HFF-Myc (cell line): Measurements from ENCODE around the gene HCST.

Source experiments
- DNase-seq: peaks from one replicate; pipeline ENCODE4 v3.0.0-alpha.2; 2011; ENCODE audit warnings: low read depth; ENCODE audit errors: extremely low read depth
- H3K4me3 ChIP-seq: replicated peaks from 2 replicates; pipeline ENCODE4 v1.5.1; 2011; ENCODE audit warnings: low read depth, mild to moderate bottlenecking, control low read depth, low read length
- CTCF ChIP-seq: IDR thresholded peaks from 2 replicates; pipeline ENCODE4 v1.5.1; 2012; ENCODE audit warnings: mild to moderate bottlenecking, low read depth, low read length, control low read depth; ENCODE audit errors: missing control alignments

The HCST gene

GRCh38 chr19:35879770-35880317 lies 22.5 kb upstream of the HCST start:
- DNase-seq: peak; percentile 67
- H3K4me3 ChIP-seq: no peak overlapping the region

DNA sequence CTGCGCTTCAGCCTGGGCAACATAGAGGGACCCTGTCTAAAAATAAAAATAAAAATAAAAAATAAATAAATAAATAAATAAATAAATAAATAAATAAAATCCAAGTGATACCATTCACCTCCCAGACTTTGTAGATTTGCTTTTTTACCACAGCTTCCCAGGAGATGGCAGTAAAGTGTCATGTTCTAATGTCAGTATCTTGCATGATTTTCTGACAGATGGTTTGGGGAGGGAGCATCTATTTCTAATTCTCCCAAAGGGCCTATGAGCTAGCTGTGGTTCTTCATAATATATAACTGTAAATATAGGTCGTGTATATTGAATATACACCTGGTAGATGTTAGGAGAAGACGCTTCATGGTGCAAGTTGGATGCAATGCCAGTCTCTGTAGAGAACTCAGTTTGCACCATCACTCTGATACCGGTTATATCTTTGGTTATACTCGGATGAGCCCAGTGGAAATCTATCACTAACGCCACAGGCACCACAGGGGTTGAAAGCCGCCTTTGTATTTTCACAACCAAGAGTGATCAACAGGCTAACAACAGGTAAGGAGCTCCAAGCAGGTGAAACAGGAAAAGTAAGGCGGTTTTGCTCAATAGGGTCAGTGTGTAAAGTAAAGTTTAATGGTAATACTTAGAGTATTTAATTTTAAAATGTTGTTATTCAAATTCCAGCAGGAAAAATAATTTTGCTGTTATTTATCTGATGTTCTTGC lies 20.1 kb upstream of the HCST start:
- peak; percentile 38 for TF ChIP-seq CTCF
- no peak overlapping the region for H3K4me3 ChIP-seq
- DNase-seq: peak; percentile 63

More at GRCh38 chr19:35879770-35880317, 22.5 kb upstream of the HCST start:
- TF ChIP-seq CTCF: no peak

DNA sequence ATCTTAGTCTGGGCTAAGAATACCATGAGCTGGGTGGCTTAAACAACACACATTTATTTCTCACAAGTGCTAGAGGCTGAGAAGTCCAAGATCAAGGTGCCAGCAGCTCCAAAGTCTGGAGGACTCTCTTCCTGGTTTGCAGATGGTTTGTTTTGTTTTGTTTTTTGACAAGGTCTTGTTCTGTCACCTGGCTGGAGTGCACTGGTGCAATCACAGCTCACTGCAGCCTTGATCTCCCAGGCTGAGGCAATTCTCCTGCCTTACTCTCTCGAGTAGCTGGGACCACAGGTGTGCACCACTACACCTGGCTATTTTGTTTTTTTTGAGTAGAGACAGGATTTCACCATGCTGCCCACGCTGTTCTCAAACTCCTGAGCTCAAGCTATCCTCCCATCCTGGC lies 18.4 kb upstream of the HCST start:
- no peak overlapping the region for H3K4me3 ChIP-seq
- DNase-seq: no peak
- no peak for TF ChIP-seq CTCF

DNA sequence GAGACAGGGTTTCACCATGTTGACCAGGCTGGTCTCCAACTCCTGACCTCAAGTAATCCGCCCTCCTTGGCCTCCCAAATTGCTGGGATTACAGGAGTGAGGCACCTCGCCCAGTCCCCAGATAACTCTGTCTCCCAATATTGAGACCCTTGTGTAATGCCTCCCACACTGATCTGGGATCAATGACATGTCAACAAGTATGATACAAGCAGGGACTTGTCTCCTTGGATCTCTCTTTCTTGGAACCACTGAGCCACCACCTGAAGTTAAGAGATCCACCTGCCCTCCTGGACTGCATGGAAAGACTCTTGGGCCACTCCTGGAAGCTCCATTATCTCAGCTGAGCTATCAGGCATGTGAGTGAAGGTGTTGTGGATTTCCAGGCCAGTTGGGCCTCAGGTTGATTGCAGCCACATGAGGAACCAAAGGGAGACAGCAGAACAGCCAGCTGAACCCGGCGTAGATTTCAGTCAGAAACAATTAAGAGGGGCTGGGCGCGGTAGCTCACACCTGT lies 17.0 kb upstream of the HCST start:
- DNase-seq: no peak
- no peak overlapping the region for H3K4me3 ChIP-seq
- TF ChIP-seq CTCF: no peak

- DNase-seq: no peak
- no peak for TF ChIP-seq CTCF
- H3K4me3 ChIP-seq: no peak overlapping the region
Observed at GRCh38 chr19:35885904-35886303, 16.4 kb upstream of the HCST start.

GRCh38 chr19:35887197-35887596 lies 15.1 kb upstream of the HCST start:
- no peak for TF ChIP-seq CTCF
- H3K4me3 ChIP-seq: no peak overlapping the region
- DNase-seq: no peak

DNA sequence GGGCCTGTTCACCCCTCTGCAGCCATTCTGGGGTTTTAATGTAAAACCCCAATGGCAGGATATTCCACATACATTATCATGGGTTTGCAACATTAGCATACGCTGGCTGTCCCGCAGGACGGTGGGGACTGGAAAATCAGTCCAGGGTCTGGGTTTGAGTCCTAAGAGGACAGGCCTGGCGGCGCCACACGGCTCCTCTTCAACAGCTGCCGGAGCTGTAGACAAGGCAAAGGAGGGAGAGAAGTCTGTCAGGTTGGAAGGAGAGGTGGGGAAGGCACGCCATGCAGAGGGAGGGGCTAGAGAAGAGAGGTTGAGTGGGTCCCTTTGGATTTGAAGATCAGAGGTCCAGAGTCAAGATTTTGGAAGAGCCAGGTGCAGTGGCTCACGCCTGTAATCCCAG lies 13.9 kb upstream of the HCST start:
- TF ChIP-seq CTCF: no peak
- no peak for DNase-seq
- H3K4me3 ChIP-seq: no peak overlapping the region
